IMR-90 (cell line): ENCODE results near the gene CRTC1. TPM values are rescaled to one million over a fixed set of nuclear protein-coding genes. Genes with fewer than 3 reads are reported as not detected.
A peak's percentile ranks its signal among the peaks of the same experiment; 100 is the strongest.

Experiments used
- ATAC-seq: fragments of 200-7000 bp; cut with Tn5 transposase; 2 replicates; pipeline ENCODE4 v1.9.1; 2020; ENCODE audit warnings: low read depth, mild to moderate bottlenecking, moderate library complexity
- BruUV-seq: library from RNA; stranded (reverse); fragments of 400-500 nt; replicated peaks from 2 replicates; lab custom pipeline; 2021; lab: Mats Ljungman, UMichigan
- CTCF ChIA-PET: fragments of 300-600 bp; formaldehyde crosslinking; extraction: SDS; loops from one replicate; lab custom pipeline; 2021; ENCODE audit warnings: antibody characterized with exemption; lab: Yijun Ruan, JAX
- POLR2A ChIA-PET: fragments of 300-600 bp; sonication (Branson Sonifier 250); formaldehyde crosslinking; loops from one replicate; lab custom pipeline; 2022; ENCODE audit warnings: antibody characterized with exemption; ENCODE audit not compliant: unreplicated experiment; lab: Charles Lee
- DNase-seq: peaks from one replicate; pipeline ENCODE4 v3.0.0; 2013
- H2AFZ ChIP-seq: replicated peaks from 2 replicates; pipeline ENCODE3; 2013; ENCODE audit warnings: low read length, mild to moderate bottlenecking; ENCODE audit not compliant: poor library complexity
- H2AK5ac ChIP-seq: 2 replicates; pipeline ENCODE4 v1.6.1; 2013; ENCODE audit warnings: low read depth, low read length, inconsistent platforms
- H2AK9ac ChIP-seq: replicated peaks from 2 replicates; pipeline ENCODE3; 2013; ENCODE audit warnings: mild to moderate bottlenecking, low read depth, low read length, moderate library complexity; ENCODE audit not compliant: poor library complexity
- H2BK120ac ChIP-seq: 2 replicates; pipeline ENCODE4 v1.6.1; 2013; ENCODE audit warnings: low read depth, low read length, inconsistent platforms
- H2BK15ac ChIP-seq: 3 replicates; pipeline ENCODE4 v1.6.1; 2013; ENCODE audit warnings: low read depth, low read length, inconsistent platforms
- H2BK20ac ChIP-seq: 2 replicates; pipeline ENCODE4 v1.6.1; 2013; ENCODE audit warnings: low read depth, mild to moderate bottlenecking, inconsistent platforms, low read length, moderate library complexity
- H2BK5ac ChIP-seq: 2 replicates; pipeline ENCODE4 v1.6.1; 2013; ENCODE audit warnings: mild to moderate bottlenecking, low read depth, low read length, inconsistent platforms; ENCODE audit not compliant: poor library complexity, severe bottlenecking
- H3K14ac ChIP-seq: replicated peaks from 2 replicates; pipeline ENCODE4 v1.6.1; 2013; ENCODE audit warnings: low read depth, low read length, inconsistent platforms
- H3K18ac ChIP-seq: 2 replicates; pipeline ENCODE4 v1.6.1; 2013; ENCODE audit warnings: low read depth, low read length, control low read depth
- H3K23ac ChIP-seq: 2 replicates; pipeline ENCODE4 v1.6.1; 2013; ENCODE audit warnings: low read depth, low read length, inconsistent platforms
- H3K27ac ChIP-seq: 2 replicates; pipeline ENCODE4 v1.5.1; 2013; ENCODE audit warnings: mild to moderate bottlenecking, control low read depth, low read length; ENCODE audit not compliant: insufficient read depth
- H3K27me3 ChIP-seq: 2 replicates; pipeline ENCODE4 v1.6.1; 2013; ENCODE audit warnings: low read length; ENCODE audit not compliant: control insufficient read depth, insufficient read depth
- H3K36me3 ChIP-seq: 2 replicates; pipeline ENCODE4 v1.6.1; 2013; ENCODE audit warnings: low read length, mixed read lengths; ENCODE audit not compliant: control insufficient read depth, insufficient read depth
- H3K4ac ChIP-seq: 2 replicates; pipeline ENCODE4 v1.6.1; 2013; ENCODE audit warnings: low read depth, low read length, inconsistent platforms
- H3K4me1 ChIP-seq: 2 replicates; pipeline ENCODE4 v1.6.1; 2013; ENCODE audit warnings: low read length, mixed read lengths; ENCODE audit not compliant: control insufficient read depth, insufficient read depth
- H3K4me2 ChIP-seq: 2 replicates; pipeline ENCODE4 v1.6.1; 2013; ENCODE audit warnings: low read depth, mild to moderate bottlenecking, control low read depth, low read length, moderate library complexity
- H3K4me3 ChIP-seq: 2 replicates; pipeline ENCODE4 v1.5.1; 2013; ENCODE audit warnings: low read depth, mild to moderate bottlenecking, control low read depth, low read length, moderate library complexity; ENCODE audit not compliant: insufficient read depth
- H3K56ac ChIP-seq: 2 replicates; pipeline ENCODE4 v1.6.1; 2013; ENCODE audit warnings: low read length, inconsistent platforms; ENCODE audit not compliant: insufficient read depth; ENCODE audit errors: extremely low read depth
- H3K79me1 ChIP-seq, 2 experiments: 2 replicates each; pipeline ENCODE4 v1.6.1; 2013; ENCODE audit warnings: low read length in 2 of 2, inconsistent platforms in 1 of 2, low read depth in 1 of 2
- H3K9ac ChIP-seq: 2 replicates; pipeline ENCODE4 v1.6.1; 2013; ENCODE audit warnings: low read depth, low read length, control low read depth
- H3K9me1 ChIP-seq: 2 replicates; pipeline ENCODE4 v1.6.1; 2013; ENCODE audit warnings: low read length, inconsistent platforms; ENCODE audit not compliant: insufficient read depth
- H3K9me3 ChIP-seq: 2 replicates; pipeline ENCODE4 v1.6.1; 2013; ENCODE audit warnings: low read length; ENCODE audit not compliant: control insufficient read depth, insufficient read depth
- H4K20me1 ChIP-seq: 2 replicates; pipeline ENCODE4 v1.6.1; 2013; ENCODE audit warnings: low read length, inconsistent platforms; ENCODE audit not compliant: insufficient read depth
- H4K5ac ChIP-seq: 2 replicates; pipeline ENCODE4 v1.6.1; 2013; ENCODE audit warnings: mild to moderate bottlenecking, low read depth, low read length, control low read depth
- H4K8ac ChIP-seq, 2 experiments: 2 replicates each; pipeline ENCODE4 v1.6.1; 2013; ENCODE audit warnings: low read depth in 2 of 2, low read length in 2 of 2, control low read depth in 1 of 2, inconsistent platforms in 1 of 2
- H4K91ac ChIP-seq: 2 replicates; pipeline ENCODE4 v1.6.1; 2013; ENCODE audit warnings: low read depth, low read length, inconsistent platforms; ENCODE audit not compliant: insufficient read depth
- CEBPB ChIP-seq: IDR thresholded peaks from 2 replicates; pipeline ENCODE4 v1.6.1; 2012; ENCODE audit warnings: low read depth, low read length, improper control_type of control experiment
- FOS ChIP-seq: fragments of 150-350 bp; IDR thresholded peaks from 2 replicates; pipeline ENCODE4 v1.6.1; 2016; ENCODE audit warnings: low read depth, low read length
- WGBS, 2 experiments: methylation state at CpG; one replicate each; pipeline versions ENCODE4 v1.1.5 to v1.1.7; 2013; ENCODE audit warnings: missing lambda C conversion rate in 2 of 2; ENCODE audit not compliant: insufficient read length in 1 of 2; ENCODE audit errors: extremely low coverage in 2 of 2; 5-methylcytosine and 5-hydroxymethylcytosine counted together
- dilution Hi-C: fragments of 300-500 bp; cut with HindIII; formaldehyde crosslinking; loops from one replicate; pipeline ENCODE4 v1.14.3; 2018; ENCODE audit warnings: low sequenced_read_pairs; ENCODE audit not compliant: unreplicated experiment
- in situ Hi-C: fragments of 300-500 bp; cut with MboI; formaldehyde crosslinking; loops from 3 replicates; pipeline ENCODE4 v1.14.3; 2019; ENCODE audit warnings: low sequenced_read_pairs, inconsistent platforms, mixed read lengths
- intact Hi-C: fragments of 100-400 bp; cut with micrococcal nuclease; formaldehyde crosslinking; loops from 2 replicates; pipeline ENCODE4 v1.10.0; 2022
- polyA plus RNA-seq, 3 experiments: library from polyadenylated mRNA; depleted of rRNA; stranded (reverse); fragments of >200 nt; gene quantifications; 2 replicates each; pipeline ENCODE4 v1.2.3, GENCODE V29; 2012; ENCODE audit warnings: low replicate concordance in 1 of 3
- total RNA-seq: library from RNA; depleted of rRNA; stranded (reverse); fragments of >200 nt; gene quantifications from 2 replicates; pipeline ENCODE4 v1.2.3, GENCODE V29; 2012

Gene CRTC1
- total and polyA plus RNA-seq, 2 of the 4 experiments (the other 2 are of a cell fraction) = 0.18 to 5.7 TPM

DNA sequence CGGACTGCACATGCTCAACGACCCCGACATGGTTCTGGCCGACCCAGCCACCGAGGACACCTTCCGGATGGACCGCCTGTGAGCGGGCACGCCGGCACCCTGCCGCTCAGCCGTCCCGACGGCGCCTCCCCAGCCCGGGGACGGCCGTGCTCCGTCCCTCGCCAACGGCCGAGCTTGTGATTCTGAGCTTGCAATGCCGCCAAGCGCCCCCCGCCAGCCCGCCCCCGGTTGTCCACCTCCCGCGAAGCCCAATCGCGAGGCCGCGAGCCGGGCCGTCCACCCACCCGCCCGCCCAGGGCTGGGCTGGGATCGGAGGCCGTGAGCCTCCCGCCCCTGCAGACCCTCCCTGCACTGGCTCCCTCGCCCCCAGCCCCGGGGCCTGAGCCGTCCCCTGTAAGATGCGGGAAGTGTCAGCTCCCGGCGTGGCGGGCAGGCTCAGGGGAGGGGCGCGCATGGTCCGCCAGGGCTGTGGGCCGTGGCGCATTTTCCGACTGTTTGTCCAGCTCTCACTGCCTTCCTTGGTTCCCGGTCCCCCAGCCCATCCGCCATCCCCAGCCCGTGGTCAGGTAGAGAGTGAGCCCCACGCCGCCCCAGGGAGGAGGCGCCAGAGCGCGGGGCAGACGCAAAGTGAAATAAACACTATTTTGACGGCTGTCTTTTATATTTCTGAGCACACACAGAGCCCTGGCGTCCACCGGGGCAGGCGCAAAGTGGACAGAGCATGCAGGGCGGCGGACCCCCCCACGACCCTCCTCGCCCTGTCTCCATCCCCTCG is 94.0 kb downstream of the CRTC1 start:
- BruUV-seq = no TSS peak
- Histone ChIP-seq H3K4me2 (no peak overlapping the region), H3K27ac (no peak overlapping the region), H3K14ac (no peak overlapping the region), H3K9me1 (0 out of 2 replicates have a peak, but pooled peaks cover 2% of the 10 kb centered on the region), H3K79me1 (no peaks in the 10 kb centered on the region), H4K91ac (no peak overlapping the region), H3K56ac (no peak overlapping the region), H2AK5ac (peak overlapping the region; percentile 43; the same call in 1 of the 2 replicates), H2BK120ac (no peak overlapping the region), H4K8ac (no peak overlapping the region), H3K18ac (no peak overlapping the region), H3K27me3 (no peaks in the 10 kb centered on the region), H4K20me1 (peaks cover 11% of the 10 kb centered on the region), H3K23ac (no peak overlapping the region), H4K5ac (no peak overlapping the region), H2BK20ac (no peak overlapping the region), H3K4me3 (no peak overlapping the region), H3K9ac (no peak overlapping the region), H3K36me3 (no peaks in the 10 kb centered on the region), H2BK15ac (no peak overlapping the region), H3K4ac (no peak overlapping the region), H2AFZ (no peak overlapping the region), H2AK9ac (no peak overlapping the region), H3K4me1 (peaks cover 14% of the 10 kb centered on the region), H3K9me3 (no peaks in the 10 kb centered on the region), H2BK5ac (no peak overlapping the region)
- in situ Hi-C loops (no loop called here), intact Hi-C loops (no loop called here), dilution Hi-C loops (no loop called here)
- no peak for TF ChIP-seq FOS
- no peak for TF ChIP-seq CEBPB
- WGBS, 2 experiments = 69% methylated on average over 36 of the region's 71 CpGs; no CpG with 5 or more reads in 1 of the 2 experiments
- ChIA-PET CTCF (interaction anchor here (0.6 kb wide), 1 partner anchor 189 kb away, joined by 3 read pairs; the partner anchor contains the start of gene REX1BD), POLR2A (no interaction called here)
- ATAC-seq = no peak
- DNase-seq = no peak
